ENCODE measurements around the gene CIB4.

The CIB4 gene

GRCh38 chr2:26573241-26573925 lies 67.8 kb downstream of the CIB4 start:
- TF ChIP-seq REST (IDR thresholded peaks at IDR 0.05; ENCODE audit: low read depth) (no peak), TAF1 (IDR thresholded peaks at IDR 0.05; ENCODE audit: low read depth) (no peak), EGR1 (IDR thresholded peaks at IDR 0.05) (no peak), YY1 (IDR thresholded peaks at IDR 0.05; ENCODE audit: low read depth) (no peak), TCF12 (IDR thresholded peaks at IDR 0.05; ENCODE audit: low read depth) (no peak), CEBPB (IDR thresholded peaks at IDR 0.05) (no peak), EP300 (IDR thresholded peaks at IDR 0.05; ENCODE audit: borderline replicate concordance) (no peak), USF1 (IDR thresholded peaks at IDR 0.05) (no peak), NFIC (IDR thresholded peaks at IDR 0.05) (no peak), RAD21 (IDR thresholded peaks at IDR 0.05; ENCODE audit: low read depth) (no peak), TEAD4 (IDR thresholded peaks at IDR 0.05) (no peak), ZBTB7A (IDR thresholded peaks at IDR 0.05; ENCODE audit: low read depth) (no peak), CREB1 (IDR thresholded peaks at IDR 0.05; ENCODE audit: low read depth) (no peak), FOXM1 (IDR thresholded peaks at IDR 0.05; ENCODE audit: borderline replicate concordance, low read depth) (no peak), MAX (IDR thresholded peaks at IDR 0.05) (no peak)

GRCh38 chr2:26572591-26572990 lies 68.6 kb downstream of the CIB4 start:
- TF ChIP-seq NFIC (IDR thresholded peaks at IDR 0.05) (no peak), ZBTB7A (IDR thresholded peaks at IDR 0.05; ENCODE audit: low read depth) (no peak), FOXM1 (IDR thresholded peaks at IDR 0.05; ENCODE audit: borderline replicate concordance, low read depth) (no peak), RAD21 (IDR thresholded peaks at IDR 0.05; ENCODE audit: low read depth) (no peak), TAF1 (IDR thresholded peaks at IDR 0.05; ENCODE audit: low read depth) (no peak), REST (IDR thresholded peaks at IDR 0.05; ENCODE audit: low read depth) (no peak), MAX (IDR thresholded peaks at IDR 0.05) (no peak), EGR1 (IDR thresholded peaks at IDR 0.05) (no peak), TCF12 (IDR thresholded peaks at IDR 0.05; ENCODE audit: low read depth) (no peak), CREB1 (IDR thresholded peaks at IDR 0.05; ENCODE audit: low read depth) (no peak), EP300 (IDR thresholded peaks at IDR 0.05; ENCODE audit: borderline replicate concordance) (no peak), YY1 (IDR thresholded peaks at IDR 0.05; ENCODE audit: low read depth) (no peak), CEBPB (IDR thresholded peaks at IDR 0.05) (no peak), TEAD4 (IDR thresholded peaks at IDR 0.05) (no peak), USF1 (IDR thresholded peaks at IDR 0.05) (no peak)

- TF ChIP-seq YY1 (IDR thresholded peaks at IDR 0.05; ENCODE audit: low read depth) (no peak), FOXM1 (IDR thresholded peaks at IDR 0.05; ENCODE audit: borderline replicate concordance, low read depth) (no peak), REST (IDR thresholded peaks at IDR 0.05; ENCODE audit: low read depth) (no peak), MAX (IDR thresholded peaks at IDR 0.05) (no peak), TAF1 (IDR thresholded peaks at IDR 0.05; ENCODE audit: low read depth) (no peak), EP300 (IDR thresholded peaks at IDR 0.05; ENCODE audit: borderline replicate concordance) (no peak), TCF12 (IDR thresholded peaks at IDR 0.05; ENCODE audit: low read depth) (no peak), CREB1 (IDR thresholded peaks at IDR 0.05; ENCODE audit: low read depth) (no peak), CEBPB (IDR thresholded peaks at IDR 0.05) (no peak), TEAD4 (IDR thresholded peaks at IDR 0.05) (no peak), EGR1 (IDR thresholded peaks at IDR 0.05) (no peak), NFIC (IDR thresholded peaks at IDR 0.05) (no peak), USF1 (IDR thresholded peaks at IDR 0.05) (no peak), RAD21 (IDR thresholded peaks at IDR 0.05; ENCODE audit: low read depth) (no peak), ZBTB7A (IDR thresholded peaks at IDR 0.05; ENCODE audit: low read depth) (no peak)
These were observed 69.8 kb downstream of the CIB4 start for GRCh38 chr2:26571316-26571715.
